ENCODE data around the gene DAGLB. TPM values are rescaled to one million over a fixed set of nuclear protein-coding genes. Genes with fewer than 3 reads are reported as not detected.

The DAGLB gene
- total and polyA plus RNA-seq, 2 of the 8 experiments (the other 6 are each of a cell fraction or from before 2014, with no cell fraction given): 27.0 to 39.6 TPM

DNA sequence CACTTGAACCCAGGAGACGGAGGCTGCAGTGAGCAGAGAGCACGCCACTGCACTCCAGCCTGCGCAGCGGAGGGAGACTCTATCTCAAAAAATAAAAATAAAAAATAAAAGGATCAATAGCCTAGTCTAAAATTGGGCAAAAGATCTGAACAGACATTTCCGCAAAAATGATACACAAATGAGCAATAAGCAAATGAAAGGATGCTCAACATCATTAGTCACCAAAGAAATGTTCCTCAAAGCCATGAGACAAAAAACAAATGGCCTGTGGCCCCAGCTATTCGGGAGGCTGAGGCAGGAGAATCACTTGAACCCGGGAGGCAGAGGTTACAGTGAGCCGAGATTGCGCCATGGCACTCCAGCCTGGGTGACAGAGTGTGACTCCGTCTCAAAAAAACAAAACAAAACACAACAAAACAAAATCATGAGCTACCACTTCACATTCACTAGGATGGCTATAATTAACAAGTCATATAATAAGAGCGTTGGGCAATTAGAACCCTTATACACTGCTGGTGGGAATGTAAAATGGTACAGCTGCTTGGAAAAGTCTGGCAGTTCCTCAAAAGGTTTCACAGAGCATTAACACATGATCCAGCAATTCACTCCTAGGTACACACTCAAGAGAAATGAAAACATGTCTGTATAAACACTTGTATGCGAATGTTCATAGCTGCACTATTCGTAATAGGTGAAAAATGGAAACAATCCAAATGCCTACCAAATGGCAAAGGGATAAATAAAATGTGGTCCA is 3.1 kb downstream of the DAGLB start:
- Histone ChIP-seq H3K23me2 (ENCODE audit: low read depth, low read length) (no peaks in the 10 kb centered on the region; the same call in 1 of the 2 replicates), H2BK20ac (ENCODE audit: low read length) (no peak overlapping the region), H3K79me1 (ENCODE audit: low read depth, low read length) (peaks cover 10% of the 10 kb centered on the region; the same call in 1 of the 2 replicates), H3K14ac (ENCODE audit: insufficient read length) (no peak overlapping the region), H3K23ac (ENCODE audit: insufficient read length) (no peak overlapping the region), H4K20me1 (replicated peaks in 1 of 2; ENCODE audit: control insufficient read depth in 1 of 2, insufficient read depth in 2 of 2, low read length in 2 of 2) (peaks cover 5 to 13% of the 10 kb centered on the region in 2 experiments), H3K4me2 (ENCODE audit: insufficient read depth in 1 of 2, low read depth in 2 of 2, low read length in 2 of 2) (no peak overlapping the region), H3K27ac (ENCODE audit: low read depth, low read length) (no peak overlapping the region), H3K56ac (replicated peaks; ENCODE audit: insufficient read length, low read depth, low read length) (no peak overlapping the region), H4K91ac (replicated peaks; ENCODE audit: insufficient read length, low read length) (no peak overlapping the region), H4K5ac (ENCODE audit: insufficient read length, low read depth, low read length) (no peak overlapping the region), H3K27me3 (replicated peaks in 1 of 4; ENCODE audit: control insufficient read depth in 3 of 4, extremely low read depth in 1 of 4, insufficient read depth in 3 of 4, low read length in 3 of 4) (no peaks in the 10 kb centered on the region), H2BK12ac (ENCODE audit: low read depth, low read length) (no peak overlapping the region), H3K4me3 (ENCODE audit: extremely low read depth in 1 of 4, insufficient read depth in 2 of 4, low read depth in 3 of 4, low read length in 4 of 4) (no peak overlapping the region), H2AFZ (ENCODE audit: low read length) (no peak overlapping the region), H3K79me2 (ENCODE audit: control insufficient read depth in 1 of 2, insufficient read depth in 2 of 2, low read length in 2 of 2) (peaks cover 8 to 64% of the 10 kb centered on the region in 2 experiments), H3K4ac (replicated peaks; ENCODE audit: insufficient read length, low read depth, low read length) (no peak overlapping the region), H2AK5ac (ENCODE audit: low read depth, low read length) (no peak overlapping the region), H3K18ac (ENCODE audit: extremely low read depth, low read length) (no peak overlapping the region), H2BK120ac (replicated peaks; ENCODE audit: low read depth, low read length) (no peak overlapping the region), H3K9ac (replicated peaks in 1 of 4; ENCODE audit: extremely low read depth in 1 of 4, low read depth in 3 of 4, low read length in 3 of 4) (no peak overlapping the region), H3K36me3 (ENCODE audit: control insufficient read depth in 2 of 4, insufficient read depth in 4 of 4, low read length in 3 of 4) (peaks cover 7 to 46% (median 29%) of the 10 kb centered on the region in 4 experiments), H2BK5ac (ENCODE audit: low read depth, low read length) (no peak overlapping the region), H3K4me1 (replicated peaks in 1 of 4; ENCODE audit: control insufficient read depth in 3 of 4, insufficient read depth in 4 of 4, low read length in 3 of 4) (no peaks in the 10 kb centered on the region; a peak in 1 of 7 replicates), H3K9me3 (ENCODE audit: insufficient read depth in 2 of 2, low read depth in 1 of 2, low read length in 1 of 2) (no peaks in the 10 kb centered on the region), H4K8ac (ENCODE audit: extremely low read depth, insufficient read depth, low read length) (no peak overlapping the region), H2BK15ac (ENCODE audit: low read length) (no peak overlapping the region)
- WGBS, 2 experiments (ENCODE audit: extremely low coverage in 1 of 2, insufficient coverage in 1 of 2, insufficient read length in 1 of 2, insufficient replicate concordance in 2 of 2, low coverage in 1 of 2, low lambda C conversion rate in 2 of 2, missing lambda C conversion rate in 1 of 2): 95% methylated on average over 13 of the region's 13 CpGs; no CpG with 5 or more reads in 1 of the 2 experiments
- TF ChIP-seq POU5F1 (IDR thresholded peaks at IDR 0.05; ENCODE audit: low read depth, low read length) (no peak), TEAD4 (IDR thresholded peaks at IDR 0.05; ENCODE audit: low read depth, low read length) (no peak)
- POLR2A ChIA-PET (ENCODE audit: partially characterized antibody): interaction anchor here (1.1 to 4.8 kb wide), 4 partner anchors 7 to 24 kb away, joined by 3 to 25 read pairs (median 6); no protein-coding TSS in a partner anchor
- DNase-seq (ENCODE audit: low read depth in 1 of 2, low spot score in 2 of 2) (no peak), FAIRE-seq (no peak)
- CTCF ChIA-PET (ENCODE audit: partially characterized antibody): interaction anchor here (0.7 to 1.9 kb wide), 4 partner anchors 7 to 122 kb away, joined by 4 to 7 read pairs (median 6); no protein-coding TSS in a partner anchor
